Keratinocyte (primary cell): Measurements from ENCODE around the gene B3GNT5.

Experiments
- CTCF ChIP-seq, 3 experiments: IDR thresholded peaks in 1 of 3; conservative IDR thresholded peaks in 1 of 3; optimal IDR thresholded peaks in 1 of 3; 2 replicates in 2 of 3; 3 replicates in 1 of 3; pipeline versions ENCODE3 to v1.5.1; 2011; ENCODE audit warnings: low read length in 3 of 3, mild to moderate bottlenecking in 3 of 3, moderate library complexity in 2 of 3, control low read depth in 1 of 3, inconsistent platforms in 1 of 3; ENCODE audit not compliant: insufficient read depth in 2 of 3; ENCODE audit errors: extremely low read depth in 1 of 3
- EZH2 ChIP-seq: IDR thresholded peaks from one replicate; pipeline ENCODE4 v1.6.1; 2012; ENCODE audit warnings: inconsistent platforms, mild to moderate bottlenecking, low read length, moderate library complexity

- TF ChIP-seq CTCF (optimal IDR thresholded peaks at IDR 0.05 in 1 of 3, IDR thresholded peaks at IDR 0.05 in 1 of 3, conservative IDR thresholded peaks at IDR 0.05 in 1 of 3; ENCODE audit: extremely low read depth in 1 of 3, insufficient read depth in 2 of 3, low read length in 3 of 3) (no peak), EZH2 (no peak)
These were observed 42.2 kb downstream of the B3GNT5 start for GRCh38 chr3:183295211-183295610.
